GM12872 (cell line): ENCODE measurements around the gene ALDH8A1.

Experiments used
- TF ChIP-seq, protein P1 (sequence below): IDR thresholded peaks from 3 replicates; pipeline ENCODE4 v1.5.1; 2011; ENCODE audit warnings: low read depth, mild to moderate bottlenecking, low read length, moderate library complexity; ENCODE audit not compliant: insufficient read depth

ALDH8A1 gene

DNA sequence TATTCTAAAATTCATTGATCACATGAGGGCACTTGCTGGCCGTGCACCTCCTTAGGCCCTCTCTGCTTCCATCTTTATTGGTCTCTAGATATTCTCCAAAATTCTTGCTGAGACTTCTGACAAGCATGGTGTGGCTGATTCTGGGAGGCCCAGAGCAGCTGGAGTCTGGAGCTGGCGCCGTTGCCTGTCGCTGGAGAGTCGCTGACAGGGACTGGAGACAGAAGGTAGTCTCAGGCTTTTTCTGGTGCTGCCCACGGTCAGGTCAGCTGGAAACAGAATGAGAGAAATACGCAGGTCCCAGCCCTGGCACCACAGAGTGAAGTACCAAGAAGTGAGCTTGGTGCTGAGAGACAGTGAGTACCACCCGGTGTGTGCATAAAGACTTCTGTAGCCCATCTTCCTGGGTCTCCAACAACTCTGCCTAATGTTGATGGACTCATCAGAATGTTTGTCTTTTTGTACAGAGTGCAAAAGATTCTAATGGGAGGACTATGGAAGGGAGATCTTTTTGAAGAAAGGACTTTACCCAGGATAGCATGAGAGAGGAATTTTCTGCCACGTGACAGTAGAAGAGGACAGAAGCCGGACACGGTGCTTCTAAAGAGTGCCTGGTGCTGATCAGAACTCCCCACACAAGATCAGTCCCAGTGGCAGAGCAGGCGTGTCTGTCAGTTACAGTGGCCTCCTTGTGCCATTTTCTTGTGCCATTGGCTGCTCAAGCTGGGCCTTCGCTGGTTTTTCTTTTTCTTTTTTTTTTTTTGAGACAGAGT is 1.8 kb upstream of the ALDH8A1 start:
- TF ChIP-seq, protein P1, sequence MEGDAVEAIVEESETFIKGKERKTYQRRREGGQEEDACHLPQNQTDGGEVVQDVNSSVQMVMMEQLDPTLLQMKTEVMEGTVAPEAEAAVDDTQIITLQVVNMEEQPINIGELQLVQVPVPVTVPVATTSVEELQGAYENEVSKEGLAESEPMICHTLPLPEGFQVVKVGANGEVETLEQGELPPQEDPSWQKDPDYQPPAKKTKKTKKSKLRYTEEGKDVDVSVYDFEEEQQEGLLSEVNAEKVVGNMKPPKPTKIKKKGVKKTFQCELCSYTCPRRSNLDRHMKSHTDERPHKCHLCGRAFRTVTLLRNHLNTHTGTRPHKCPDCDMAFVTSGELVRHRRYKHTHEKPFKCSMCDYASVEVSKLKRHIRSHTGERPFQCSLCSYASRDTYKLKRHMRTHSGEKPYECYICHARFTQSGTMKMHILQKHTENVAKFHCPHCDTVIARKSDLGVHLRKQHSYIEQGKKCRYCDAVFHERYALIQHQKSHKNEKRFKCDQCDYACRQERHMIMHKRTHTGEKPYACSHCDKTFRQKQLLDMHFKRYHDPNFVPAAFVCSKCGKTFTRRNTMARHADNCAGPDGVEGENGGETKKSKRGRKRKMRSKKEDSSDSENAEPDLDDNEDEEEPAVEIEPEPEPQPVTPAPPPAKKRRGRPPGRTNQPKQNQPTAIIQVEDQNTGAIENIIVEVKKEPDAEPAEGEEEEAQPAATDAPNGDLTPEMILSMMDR = no peak

DNA sequence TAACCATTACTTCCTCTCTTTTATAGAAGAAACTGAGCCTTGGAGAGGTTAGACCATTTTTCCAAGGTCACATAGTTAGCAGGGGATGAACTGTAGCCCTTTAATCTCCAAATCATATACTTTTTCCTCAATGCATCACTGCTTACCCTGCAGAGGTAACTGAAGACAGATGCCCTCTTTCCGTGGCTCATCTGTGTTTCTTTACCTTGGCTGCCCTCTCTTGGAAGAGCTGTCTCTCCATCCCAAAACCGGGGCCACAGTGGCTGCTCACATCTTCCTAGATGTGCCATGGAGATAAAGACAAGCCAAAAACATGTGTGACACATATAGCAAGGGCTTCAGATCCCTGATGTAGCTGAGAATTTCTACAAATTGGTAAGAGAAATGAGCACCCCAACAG is 581 bp upstream of the ALDH8A1 start:
- TF ChIP-seq, protein P1 = no peak

DNA sequence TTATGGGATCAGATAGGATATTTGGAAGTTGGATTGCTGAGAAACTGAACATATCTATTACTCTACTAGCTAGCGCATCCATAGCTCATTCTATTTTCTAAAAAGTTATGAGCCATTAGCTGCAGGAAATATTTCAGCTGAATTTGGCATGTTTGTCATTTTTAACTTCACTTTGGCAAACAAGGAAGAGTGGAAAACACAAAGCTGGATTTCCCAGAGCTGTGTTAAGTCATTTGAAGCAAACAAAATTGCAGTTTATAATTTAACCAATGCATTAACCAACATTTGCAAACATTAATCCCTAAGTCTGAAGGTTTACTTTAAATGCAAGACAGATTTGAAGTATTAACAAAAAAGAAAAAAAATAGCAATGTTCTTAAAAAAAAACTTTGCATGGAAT is 1.2 kb downstream of the ALDH8A1 start:
- TF ChIP-seq, protein P1 = no peak

DNA sequence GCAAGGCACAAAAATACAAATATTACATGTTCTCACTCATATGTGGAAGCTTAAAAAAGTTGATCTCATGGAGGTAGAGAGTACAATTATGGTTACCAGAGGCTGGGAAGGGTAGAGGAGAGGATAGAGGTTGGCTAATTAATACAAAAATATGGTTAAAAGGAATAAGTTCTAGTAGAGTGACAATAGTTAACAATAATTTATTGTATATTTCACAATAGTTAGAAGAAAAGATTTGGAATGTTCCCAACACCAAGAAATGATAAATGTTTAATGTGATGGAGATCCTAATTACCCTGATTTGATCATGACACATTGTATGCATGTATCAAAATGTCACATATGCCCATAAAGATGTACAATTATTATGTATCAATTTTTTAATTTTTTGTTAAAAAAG is 1.8 kb downstream of the ALDH8A1 start:
- TF ChIP-seq, protein P1 = no peak

DNA sequence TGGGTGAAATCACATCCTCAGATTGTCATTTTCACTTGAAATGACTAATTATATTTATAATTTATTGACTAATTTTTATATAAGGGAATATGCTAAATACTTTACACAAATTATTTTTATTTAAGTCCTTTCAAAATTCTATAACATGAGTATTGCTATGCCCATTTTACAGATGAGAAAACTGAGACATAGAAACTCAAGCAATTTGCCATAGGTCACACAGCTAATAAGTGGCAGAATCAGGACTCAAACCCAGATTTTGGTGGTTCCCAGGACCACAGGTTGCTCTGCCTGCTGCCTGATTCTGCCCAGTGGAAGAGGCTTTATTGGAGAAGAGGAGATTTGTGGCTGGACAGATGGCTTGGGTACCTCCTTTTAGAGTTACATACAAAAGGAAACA is 4.9 kb downstream of the ALDH8A1 start:
- TF ChIP-seq, protein P1 = no peak

DNA sequence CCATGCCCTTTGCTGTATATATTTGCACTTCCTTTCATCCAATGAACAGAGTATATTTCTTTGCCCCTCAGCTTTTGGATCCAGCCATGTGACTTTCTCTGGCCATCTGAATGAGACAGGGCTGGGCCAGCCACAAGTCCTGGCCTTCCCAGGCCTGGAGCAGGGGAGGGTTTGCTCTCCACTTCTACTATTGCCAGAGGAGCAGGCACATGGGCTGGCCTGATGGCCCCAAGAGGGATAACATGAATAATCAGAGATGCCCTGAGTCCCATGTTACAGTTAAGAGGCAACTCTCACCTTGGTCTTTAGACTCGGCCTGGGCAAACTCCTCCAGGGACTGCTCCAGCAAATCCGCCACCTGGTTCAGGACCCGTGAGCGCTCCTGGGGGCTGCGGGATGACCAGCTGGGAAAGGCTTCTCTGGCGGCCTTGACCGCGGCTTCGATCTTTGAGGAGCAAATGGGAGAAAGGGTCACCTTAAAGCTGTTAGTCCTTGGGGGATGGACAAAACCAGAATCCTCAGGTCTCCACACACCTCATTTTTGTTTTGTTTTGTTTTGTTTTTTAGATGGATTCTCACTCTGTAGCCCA is 6.3 kb downstream of the ALDH8A1 start:
- TF ChIP-seq, protein P1 = no peak

DNA sequence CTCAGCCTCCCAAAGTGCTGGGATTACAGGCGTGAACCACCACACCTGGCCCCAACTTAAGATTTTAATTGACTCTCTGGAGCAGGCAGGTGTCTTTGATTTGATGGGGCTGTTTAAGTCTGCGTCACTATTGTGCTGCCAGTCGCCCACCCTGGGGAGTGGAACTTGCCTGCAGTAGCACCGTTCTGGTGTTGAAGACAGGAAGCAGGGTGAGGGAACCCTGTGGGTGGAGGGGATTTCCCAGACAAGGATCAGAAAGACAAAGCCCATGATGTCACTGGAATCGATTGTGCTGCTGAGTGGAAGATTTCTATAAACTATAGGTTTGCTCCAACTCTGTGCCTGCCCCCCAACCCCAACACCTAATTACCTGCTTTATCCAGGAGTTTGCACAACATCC is 11.0 kb downstream of the ALDH8A1 start:
- TF ChIP-seq, protein P1 = no peak
